ENCODE measurements around the gene FXR2. TPM values are rescaled to one million over a fixed set of nuclear protein-coding genes. Genes with fewer than 3 reads are reported as not detected.

FXR2 gene
- total and polyA plus RNA-seq, 9 of the 15 experiments (the other 6 are each of a cell fraction or from before 2014, with no cell fraction given) = 2.0 to 49.3 (median 24.5) TPM

GRCh38 chr17:7561028-7561575 lies 53.6 kb downstream of the FXR2 start (continued):
- no peak for TF ChIP-seq STAT6 (CRISPR knock-in tag; IDR thresholded peaks at IDR 0.05)
- TF ChIP-seq PHTF2 (CRISPR knock-in tag; IDR thresholded peaks at IDR 0.05) = no peak
- TF ChIP-seq NELFE (IDR thresholded peaks at IDR 0.05; ENCODE audit: insufficient read depth, insufficient read length) = no peak
- TF ChIP-seq ETV1 (tag; conservative IDR thresholded peaks at IDR 0.05; ENCODE audit: low read depth) = no peak
- no peak for TF ChIP-seq ZNF253 (CRISPR knock-in tag; conservative IDR thresholded peaks at IDR 0.05)
- no peak for TF ChIP-seq TCF3 (CRISPR knock-in tag; IDR thresholded peaks at IDR 0.05)
- no peak for TF ChIP-seq TBP (optimal IDR thresholded peaks at IDR 0.05; ENCODE audit: low read depth, low read length)
- no peak for TF ChIP-seq ZNF766 (CRISPR knock-in tag; conservative IDR thresholded peaks at IDR 0.05)
- TF ChIP-seq ZNF449 (CRISPR knock-in tag; IDR thresholded peaks at IDR 0.05) = no peak
- no peak for TF ChIP-seq ZNF551 (CRISPR knock-in tag; IDR thresholded peaks at IDR 0.05)
- no peak for TF ChIP-seq PKNOX1 (IDR thresholded peaks at IDR 0.05)
- TF ChIP-seq ARHGAP35 (IDR thresholded peaks at IDR 0.05; ENCODE audit: partially characterized antibody) = no peak
- no peak for TF ChIP-seq CXXC5 (CRISPR knock-in tag; IDR thresholded peaks at IDR 0.05)
- TF ChIP-seq ZNF592 (IDR thresholded peaks at IDR 0.05) = no peak
- TF ChIP-seq SRF (CRISPR knock-in tag; IDR thresholded peaks at IDR 0.05) = no peak
- TF ChIP-seq CHD1 (IDR thresholded peaks at IDR 0.05; ENCODE audit: low read length) = no peak
- TF ChIP-seq DMBX1 (CRISPR knock-in tag; IDR thresholded peaks at IDR 0.05; ENCODE audit: borderline replicate concordance) = no peak
- no peak for TF ChIP-seq E2F3 (CRISPR knock-in tag; IDR thresholded peaks at IDR 0.05)
- TF ChIP-seq SIN3A (IDR thresholded peaks at IDR 0.05; ENCODE audit: borderline replicate concordance in 2 of 2, control insufficient read depth in 1 of 2, low read depth in 2 of 2, low read length in 2 of 2) = peak in 1 of 2 experiments; percentile 46; a peak in 1 of 4 replicates
- no peak for TF ChIP-seq ZNF408 (CRISPR knock-in tag; IDR thresholded peaks at IDR 0.05; ENCODE audit: low read depth)

All from K562 (cell line).